A673 (cell line): ENCODE data around the gene HCFC2. TPM values are rescaled to one million over a fixed set of nuclear protein-coding genes. Genes with fewer than 3 reads are reported as not detected.

ENCODE experiments used
- BruUV-seq: library from RNA; stranded (reverse); fragments of 400-500 nt; replicated peaks from 2 replicates; lab custom pipeline; 2021; lab: Mats Ljungman, UMichigan
- CTCF ChIA-PET: fragments of 300-600 bp; sonication (Branson Sonifier 250); formaldehyde crosslinking; loops from one replicate; lab custom pipeline; 2022; ENCODE audit warnings: antibody characterized with exemption; lab: Charles Lee
- POLR2A ChIA-PET: fragments of 300-600 bp; sonication (Branson Sonifier 250); formaldehyde crosslinking; loops from one replicate; lab custom pipeline; 2022; ENCODE audit warnings: antibody characterized with exemption; ENCODE audit not compliant: low non-redundant PET; lab: Charles Lee
- DNase-seq: peaks from one replicate; pipeline ENCODE4 v3.0.0-alpha.2; 2015; ENCODE audit warnings: low spot score
- H3K27ac ChIP-seq: fragments of 200-600 bp; sonication (generic); 2 replicates; pipeline ENCODE4 v1.5.1; 2016; ENCODE audit warnings: mixed run types, low read depth, mild to moderate bottlenecking, mixed read lengths, antibody characterized with exemption, low read length; ENCODE audit not compliant: poor library complexity, severe bottlenecking
- H3K27me3 ChIP-seq: fragments of 200-600 bp; sonication (generic); replicated peaks from 2 replicates; pipeline ENCODE4 v1.6.1; 2017; ENCODE audit warnings: mixed run types, low read depth, mild to moderate bottlenecking, mixed read lengths, antibody characterized with exemption, low read length; ENCODE audit not compliant: insufficient read depth, poor library complexity
- H3K36me3 ChIP-seq: fragments of 200-600 bp; sonication (generic); 2 replicates; pipeline ENCODE4 v1.6.1; 2016; ENCODE audit warnings: mixed run types, mild to moderate bottlenecking, mixed read lengths, antibody characterized with exemption, low read length; ENCODE audit not compliant: insufficient read depth, poor library complexity, severe bottlenecking
- H3K4me1 ChIP-seq: fragments of 200-600 bp; sonication (generic); 2 replicates; pipeline ENCODE4 v1.6.1; 2017; ENCODE audit warnings: mixed run types, mild to moderate bottlenecking, mixed read lengths, antibody characterized with exemption, low read length; ENCODE audit not compliant: insufficient read depth, poor library complexity, severe bottlenecking
- H3K4me3 ChIP-seq: fragments of 200-600 bp; sonication (generic); 2 replicates; pipeline ENCODE4 v1.5.1; 2016; ENCODE audit warnings: low read depth, mixed run types, mild to moderate bottlenecking, mixed read lengths, low read length; ENCODE audit not compliant: poor library complexity, severe bottlenecking
- H3K9me3 ChIP-seq: fragments of 200-600 bp; sonication (generic); 2 replicates; pipeline ENCODE4 v1.6.1; 2016; ENCODE audit warnings: mixed run types, low read depth, mild to moderate bottlenecking, mixed read lengths, antibody characterized with exemption, low read length; ENCODE audit not compliant: poor library complexity, severe bottlenecking
- EZH2 ChIP-seq: fragments of 200-600 bp; sonication (generic); IDR thresholded peaks from 2 replicates; pipeline ENCODE4 v1.6.1; 2017; ENCODE audit warnings: borderline replicate concordance, low read depth, mild to moderate bottlenecking, mixed read lengths, antibody characterized with exemption, low read length; ENCODE audit not compliant: poor library complexity, severe bottlenecking
- intact Hi-C: fragments of 100-400 bp; cut with micrococcal nuclease; formaldehyde crosslinking; loops from one replicate; pipeline ENCODE4 v1.10.0; 2022; ENCODE audit not compliant: unreplicated experiment
- total RNA-seq: library from RNA; stranded (reverse); gene quantifications from 2 replicates; pipeline ENCODE4 v1.2.3, GENCODE V29; 2021
- TF ChIP-seq, protein P1 (sequence below): fragments of 300-800, 200-600 bp; sonication (generic); conservative IDR thresholded peaks from 2 replicates; pipeline ENCODE4 v1.5.1; 2017; ENCODE audit warnings: low read depth, mild to moderate bottlenecking, antibody characterized with exemption, low read length, moderate library complexity, mixed read lengths

The HCFC2 gene
- total RNA-seq, 1 experiment from 2014 or later: 8.5 TPM

GRCh38 chr12:104152685-104153241, 88.4 kb downstream of the HCFC2 start:
- intact Hi-C loops: no loop called here
- ChIA-PET POLR2A (interaction anchor here (0.5 kb wide), 1 partner anchor 778 kb away, joined by 3 read pairs; no protein-coding TSS in a partner anchor), CTCF (no interaction called here)
- Histone ChIP-seq H3K9me3 (no peaks in the 10 kb centered on the region), H3K4me1 (no peaks in the 10 kb centered on the region), H3K27ac (no peak overlapping the region), H3K27me3 (no peaks in the 10 kb centered on the region), H3K36me3 (no peaks in the 10 kb centered on the region), H3K4me3 (no peak overlapping the region)
- BruUV-seq: no TSS peak
- DNase-seq: no peak
- TF ChIP-seq, protein P1, sequence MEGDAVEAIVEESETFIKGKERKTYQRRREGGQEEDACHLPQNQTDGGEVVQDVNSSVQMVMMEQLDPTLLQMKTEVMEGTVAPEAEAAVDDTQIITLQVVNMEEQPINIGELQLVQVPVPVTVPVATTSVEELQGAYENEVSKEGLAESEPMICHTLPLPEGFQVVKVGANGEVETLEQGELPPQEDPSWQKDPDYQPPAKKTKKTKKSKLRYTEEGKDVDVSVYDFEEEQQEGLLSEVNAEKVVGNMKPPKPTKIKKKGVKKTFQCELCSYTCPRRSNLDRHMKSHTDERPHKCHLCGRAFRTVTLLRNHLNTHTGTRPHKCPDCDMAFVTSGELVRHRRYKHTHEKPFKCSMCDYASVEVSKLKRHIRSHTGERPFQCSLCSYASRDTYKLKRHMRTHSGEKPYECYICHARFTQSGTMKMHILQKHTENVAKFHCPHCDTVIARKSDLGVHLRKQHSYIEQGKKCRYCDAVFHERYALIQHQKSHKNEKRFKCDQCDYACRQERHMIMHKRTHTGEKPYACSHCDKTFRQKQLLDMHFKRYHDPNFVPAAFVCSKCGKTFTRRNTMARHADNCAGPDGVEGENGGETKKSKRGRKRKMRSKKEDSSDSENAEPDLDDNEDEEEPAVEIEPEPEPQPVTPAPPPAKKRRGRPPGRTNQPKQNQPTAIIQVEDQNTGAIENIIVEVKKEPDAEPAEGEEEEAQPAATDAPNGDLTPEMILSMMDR: no peak
- TF ChIP-seq EZH2: no peak

- TF ChIP-seq, protein P1: no peak
- H3K27me3 ChIP-seq: no peaks in the 10 kb centered on the region
- CTCF ChIA-PET: no interaction called here
- H3K27ac ChIP-seq: no peak overlapping the region
- BruUV-seq: no TSS peak
- intact Hi-C loops: no loop called here
- POLR2A ChIA-PET: no interaction called here
- H3K4me1 ChIP-seq: no peaks in the 10 kb centered on the region
- no peaks in the 10 kb centered on the region for H3K36me3 ChIP-seq
- no peak overlapping the region for H3K4me3 ChIP-seq
- no peak for DNase-seq
- no peaks in the 10 kb centered on the region for H3K9me3 ChIP-seq
These were observed 90.0 kb downstream of the HCFC2 start for GRCh38 chr12:104154286-104154685.

GRCh38 chr12:104154806-104155205, 90.5 kb downstream of the HCFC2 start:
- Histone ChIP-seq H3K4me3 (no peak overlapping the region), H3K36me3 (no peaks in the 10 kb centered on the region), H3K4me1 (no peaks in the 10 kb centered on the region), H3K27me3 (no peaks in the 10 kb centered on the region), H3K9me3 (no peaks in the 10 kb centered on the region), H3K27ac (no peak overlapping the region)
- no peak for DNase-seq
- intact Hi-C loops: no loop called here
- BruUV-seq: no TSS peak
- POLR2A ChIA-PET: no interaction called here
- CTCF ChIA-PET: no interaction called here
- no peak for TF ChIP-seq EZH2
- TF ChIP-seq, protein P1: no peak

Other genes with a start within 250 kb of the HCFC2 start
- 18.2 and 19.7 TPM in 2 replicates for gene NT5DC3, start 223.3 kb upstream of the HCFC2 start, total RNA-seq
- gene HSP90B1, start 134.1 kb upstream of the HCFC2 start, total RNA-seq: 955 and 970 TPM in 2 replicates
- gene TDG, start 98.7 kb upstream of the HCFC2 start, total RNA-seq: 54.1 and 59.4 TPM in 2 replicates
- 0.61 TPM in 1 of 2 replicates, not detected in the other for gene GLT8D2, start 14.3 kb upstream of the HCFC2 start, total RNA-seq
- 28.1 and 29.0 TPM in 2 replicates for gene NFYB, start 73.7 kb downstream of the HCFC2 start, total RNA-seq
- gene TXNRD1, start 151.2 kb downstream of the HCFC2 start, total RNA-seq: 196 and 226 TPM in 2 replicates
- 3.0 and 5.4 TPM in 2 replicates for gene EID3, start 239.2 kb downstream of the HCFC2 start, total RNA-seq